Mesendoderm (in vitro differentiated cells): ENCODE results near the gene PRKRA.

Experiments
- DNase-seq: peaks from one replicate; pipeline ENCODE4 v3.0.0; 2013
- H2AK5ac ChIP-seq: 2 replicates; pipeline ENCODE4 v1.6.1; 2013; ENCODE audit warnings: low read length, inconsistent platforms
- H2BK120ac ChIP-seq: 2 replicates; pipeline ENCODE4 v1.6.1; 2013; ENCODE audit warnings: low read depth, mild to moderate bottlenecking, low read length, moderate library complexity, mixed read lengths
- H2BK15ac ChIP-seq: replicated peaks from 2 replicates; pipeline ENCODE4 v1.6.1; 2013; ENCODE audit warnings: low read depth, mild to moderate bottlenecking, moderate library complexity
- H2BK5ac ChIP-seq: 2 replicates; pipeline ENCODE4 v1.6.1; 2013; ENCODE audit warnings: low read length, inconsistent platforms
- H3K18ac ChIP-seq: 2 replicates; pipeline ENCODE4 v1.6.1; 2013; ENCODE audit warnings: mild to moderate bottlenecking, low read length, mixed read lengths
- H3K23ac ChIP-seq: one replicate; pipeline ENCODE4 v1.6.1; 2013; ENCODE audit warnings: low read length
- H3K27ac ChIP-seq: 2 replicates; pipeline ENCODE4 v1.5.1; 2013; ENCODE audit warnings: low read depth, mild to moderate bottlenecking, inconsistent platforms, low read length, moderate library complexity
- H3K27me3 ChIP-seq: 2 replicates; pipeline ENCODE4 v1.6.1; 2013; ENCODE audit warnings: low read length, control low read depth, mild to moderate bottlenecking, inconsistent platforms; ENCODE audit not compliant: insufficient read depth, poor library complexity
- H3K36me3 ChIP-seq: 2 replicates; pipeline ENCODE4 v1.6.1; 2013; ENCODE audit warnings: low read length, inconsistent platforms; ENCODE audit not compliant: control insufficient read depth, insufficient read depth
- H3K4ac ChIP-seq: one replicate; pipeline ENCODE4 v1.6.1; 2013; ENCODE audit warnings: low read depth, mild to moderate bottlenecking, low read length, moderate library complexity
- H3K4me1 ChIP-seq: 2 replicates; pipeline ENCODE4 v1.6.1; 2013; ENCODE audit warnings: low read depth, low read length, inconsistent platforms; ENCODE audit not compliant: control insufficient read depth
- H3K4me2 ChIP-seq: 2 replicates; pipeline ENCODE4 v1.6.1; 2013; ENCODE audit warnings: low read length
- H3K4me3 ChIP-seq: 2 replicates; pipeline ENCODE4 v1.5.1; 2013; ENCODE audit warnings: mild to moderate bottlenecking, low read length
- H3K56ac ChIP-seq: one replicate; pipeline ENCODE4 v1.6.1; 2013; ENCODE audit warnings: low read length
- H3K79me1 ChIP-seq: 2 replicates; pipeline ENCODE4 v1.6.1; 2013; ENCODE audit warnings: low read length, inconsistent platforms
- H3K79me2 ChIP-seq: 2 replicates; pipeline ENCODE4 v1.6.1; 2013; ENCODE audit warnings: mild to moderate bottlenecking, low read length; ENCODE audit not compliant: control insufficient read depth, insufficient read depth
- H3K9ac ChIP-seq: 2 replicates; pipeline ENCODE4 v1.6.1; 2013; ENCODE audit warnings: low read length, inconsistent platforms
- H4K5ac ChIP-seq: one replicate; pipeline ENCODE4 v1.6.1; 2013; ENCODE audit warnings: low read length
- H4K8ac ChIP-seq: one replicate; pipeline ENCODE4 v1.6.1; 2013; ENCODE audit warnings: low read depth, mild to moderate bottlenecking, control low read depth, low read length, moderate library complexity
- WGBS: extraction: QIAGEN DNeasy Blood & Tissue Kit; methylation state at CpG from one replicate; pipeline ENCODE4 v1.1.7; 2013; ENCODE audit warnings: low lambda C conversion rate, missing lambda C conversion rate; ENCODE audit not compliant: insufficient coverage; ENCODE audit errors: extremely low coverage; 5-methylcytosine and 5-hydroxymethylcytosine counted together

The PRKRA gene

DNA sequence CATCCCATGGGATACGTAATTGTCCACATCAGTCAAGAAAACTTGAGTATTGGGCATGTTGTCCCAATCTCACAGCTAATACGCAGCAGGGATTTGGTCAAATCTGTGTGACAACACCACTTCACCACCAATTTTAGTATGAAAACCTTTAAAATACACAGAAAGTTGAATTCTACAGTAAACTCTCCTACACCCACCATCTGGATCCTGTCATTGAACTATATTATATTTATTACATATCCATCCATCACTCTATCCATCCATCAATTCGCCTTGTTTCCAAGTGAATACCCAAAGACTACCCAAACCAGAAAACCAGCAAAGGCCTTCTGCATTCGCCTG is 28.3 kb upstream of the PRKRA start:
- no peak overlapping the region for H3K56ac ChIP-seq
- 100% methylated on average over 1 of the region's 4 CpGs for WGBS

DNA sequence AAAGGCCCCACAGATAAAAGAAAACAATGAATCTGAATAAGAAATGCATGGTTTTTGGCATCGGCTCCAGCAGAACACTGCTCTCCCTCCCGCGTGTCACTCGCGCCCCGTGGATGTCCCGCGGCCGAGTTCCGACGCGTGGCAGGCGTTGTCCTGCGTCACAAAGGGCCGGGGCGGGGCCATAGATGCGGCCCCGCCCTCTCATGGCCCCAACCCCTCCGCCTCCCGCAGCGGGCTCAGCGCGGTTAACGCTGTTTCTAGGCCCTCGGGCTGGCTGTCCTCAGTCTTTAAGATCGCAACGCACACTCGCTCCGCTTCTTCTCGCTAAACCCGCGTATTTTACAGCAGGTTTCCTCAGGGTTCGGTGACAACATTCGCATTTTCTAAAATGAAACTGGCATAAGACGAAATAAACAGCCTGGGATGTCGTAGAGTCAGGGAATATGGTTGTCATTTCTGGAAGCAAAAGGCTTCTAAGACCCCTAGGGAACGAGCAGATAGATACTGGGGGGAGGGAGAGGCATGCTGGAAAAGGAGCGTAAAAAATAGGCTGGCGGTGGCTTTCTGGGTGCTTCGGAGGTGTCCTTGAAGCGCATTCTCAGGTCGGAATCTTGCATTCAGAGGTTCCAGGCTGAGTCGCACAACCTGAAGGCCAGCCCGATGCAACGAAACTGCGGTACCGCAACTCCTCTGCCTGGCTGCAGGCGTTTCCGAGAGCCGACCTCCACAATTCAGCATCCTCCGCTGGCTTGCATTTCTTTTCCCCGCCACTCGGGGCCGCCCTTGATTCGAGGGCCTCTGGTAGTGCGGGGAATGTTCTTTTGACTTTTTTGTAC is 27.7 kb upstream of the PRKRA start, which contains the start of gene FKBP7:
FKBP7 (minus strand) TSS at position 162 of the 836 bp plus-strand sequence; CDS start at position 61, 101 bp downstream.
- Histone ChIP-seq H2BK5ac (peak within 1 kb of the TSS; percentile 54), H3K23ac (peak within 1 kb of the TSS; percentile 59), H3K27me3 (no peaks in the 10 kb centered on the region), H3K27ac (peak within 1 kb of the TSS; percentile 60), H3K4me3 (peak within 1 kb of the TSS; percentile 79), H2AK5ac (no peak within 1 kb of the TSS), H3K4me1 (no peaks in the 10 kb centered on the region), H2BK120ac (no peak within 1 kb of the TSS), H3K36me3 (no peaks in the 10 kb centered on the region), H3K56ac (peak within 1 kb of the TSS; percentile 97), H3K4ac (peak within 1 kb of the TSS; percentile 60), H2BK15ac (no peak within 1 kb of the TSS), H3K9ac (peak within 1 kb of the TSS; percentile 92), H3K79me1 (peaks cover 5% of the 10 kb centered on the region), H3K18ac (peak within 1 kb of the TSS; percentile 15), H4K5ac (no peak within 1 kb of the TSS), H3K4me2 (peak within 1 kb of the TSS; percentile 94), H3K79me2 (peaks cover 2% of the 10 kb centered on the region), H4K8ac (no peak within 1 kb of the TSS)
- DNase-seq: peak; percentile 89
- no CpG with 5 or more reads among the region's 56 CpGs for WGBS

More for the DNA sequence above, 28.3 kb upstream of the PRKRA start:
- H2AK5ac ChIP-seq: no peak overlapping the region
- H2BK5ac ChIP-seq: no peak overlapping the region
- no peaks in the 10 kb centered on the region for H3K4me1 ChIP-seq
- H3K9ac ChIP-seq: no peak overlapping the region
- no peak overlapping the region for H2BK120ac ChIP-seq
- no peak overlapping the region for H3K23ac ChIP-seq
- H3K27ac ChIP-seq: no peak overlapping the region
- no peak overlapping the region for H3K4me2 ChIP-seq
- peaks cover 2% of the 10 kb centered on the region for H3K79me2 ChIP-seq
- no peak overlapping the region for H4K8ac ChIP-seq
- no peak overlapping the region for H3K18ac ChIP-seq
- H3K27me3 ChIP-seq: no peaks in the 10 kb centered on the region
- no peak overlapping the region for H3K4ac ChIP-seq
- H3K4me3 ChIP-seq: no peak overlapping the region
- DNase-seq: peak; percentile 15
- peaks cover 5% of the 10 kb centered on the region for H3K79me1 ChIP-seq
- no peak overlapping the region for H4K5ac ChIP-seq
- H2BK15ac ChIP-seq: no peak overlapping the region
- H3K36me3 ChIP-seq: no peaks in the 10 kb centered on the region

DNA sequence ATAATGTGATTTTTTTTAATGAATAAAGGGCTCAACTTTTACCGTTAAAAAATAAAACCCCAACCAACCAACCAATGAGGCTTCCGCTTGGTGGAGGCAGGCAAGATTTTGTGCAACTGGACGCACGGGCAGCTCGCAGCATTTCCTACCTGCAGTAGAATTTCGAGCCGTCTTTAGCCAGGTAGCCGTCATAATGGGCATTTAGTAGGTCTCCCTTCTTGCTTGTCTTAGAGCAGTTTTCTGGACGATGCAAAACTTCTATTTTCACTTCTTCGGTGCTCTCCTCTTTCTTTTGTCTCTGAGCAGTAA is 27.1 kb upstream of the PRKRA start:
- H3K4ac ChIP-seq: peak overlapping the region; percentile 60
- H3K4me2 ChIP-seq: peak overlapping the region; percentile 78
- no peak for DNase-seq
- H4K8ac ChIP-seq: no peak overlapping the region
- H2BK15ac ChIP-seq: no peak overlapping the region
- no CpG with 5 or more reads among the region's 10 CpGs for WGBS
- peak overlapping the region; percentile 92 for H3K9ac ChIP-seq
- peaks cover 2% of the 10 kb centered on the region for H3K79me2 ChIP-seq
- no peaks in the 10 kb centered on the region for H3K4me1 ChIP-seq
- no peak overlapping the region for H3K18ac ChIP-seq
- no peak overlapping the region for H2BK120ac ChIP-seq
- no peak overlapping the region for H2AK5ac ChIP-seq
- no peak overlapping the region for H3K23ac ChIP-seq
- no peak overlapping the region for H3K27ac ChIP-seq
- H2BK5ac ChIP-seq: no peak overlapping the region
- peaks cover 5% of the 10 kb centered on the region for H3K79me1 ChIP-seq
- H4K5ac ChIP-seq: no peak overlapping the region
- no peaks in the 10 kb centered on the region for H3K36me3 ChIP-seq
- H3K27me3 ChIP-seq: no peaks in the 10 kb centered on the region
- H3K56ac ChIP-seq: peak overlapping the region; percentile 86
- peak overlapping the region; percentile 79 for H3K4me3 ChIP-seq

DNA sequence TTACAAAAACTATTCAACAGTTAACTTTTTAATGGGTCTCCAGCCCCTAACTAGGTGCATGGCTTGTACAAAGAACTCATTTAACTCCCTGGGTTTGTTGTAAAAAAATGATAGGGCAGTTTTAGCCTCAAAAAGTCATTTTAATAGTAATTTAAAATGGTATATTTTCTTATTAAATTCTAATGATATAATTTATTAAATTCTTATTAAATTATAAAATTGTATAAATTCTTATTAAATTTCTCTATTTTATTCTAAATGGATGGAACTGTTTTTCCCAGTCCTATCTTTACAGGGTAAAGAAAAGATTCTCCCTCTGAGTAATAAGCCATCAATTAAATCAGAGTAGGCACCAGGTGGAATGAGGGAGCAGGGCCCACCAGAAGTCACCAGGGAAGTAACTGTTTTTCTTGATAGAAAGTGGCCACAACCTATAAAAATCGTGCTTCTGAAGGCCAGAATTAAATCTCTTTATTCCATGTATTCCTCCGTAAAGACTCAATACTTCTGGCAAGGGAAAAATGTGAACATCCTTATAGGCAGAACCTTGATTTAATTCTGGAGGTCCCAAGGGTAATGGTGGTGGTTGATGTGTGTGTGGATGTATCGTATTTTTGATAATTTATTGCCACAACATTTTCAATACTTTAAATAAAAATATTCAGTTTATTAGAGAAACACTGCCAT is 26.6 kb upstream of the PRKRA start:
- H3K4me1 ChIP-seq: no peaks in the 10 kb centered on the region
- no peak for DNase-seq
- H3K36me3 ChIP-seq: no peaks in the 10 kb centered on the region
- H3K56ac ChIP-seq: no peak overlapping the region
- H4K5ac ChIP-seq: no peak overlapping the region
- no peak overlapping the region for H3K9ac ChIP-seq
- no peak overlapping the region for H2AK5ac ChIP-seq
- H3K79me1 ChIP-seq: peaks cover 5% of the 10 kb centered on the region
- H3K23ac ChIP-seq: no peak overlapping the region
- no peak overlapping the region for H3K27ac ChIP-seq
- H4K8ac ChIP-seq: no peak overlapping the region
- H3K4ac ChIP-seq: no peak overlapping the region
- H3K79me2 ChIP-seq: peaks cover 2% of the 10 kb centered on the region
- WGBS: no CpG with 5 or more reads among the region's 3 CpGs
- H3K4me2 ChIP-seq: peak overlapping the region; percentile 8
- H2BK15ac ChIP-seq: no peak overlapping the region
- no peak overlapping the region for H3K4me3 ChIP-seq
- H2BK5ac ChIP-seq: no peak overlapping the region
- H3K18ac ChIP-seq: no peak overlapping the region
- no peak overlapping the region for H2BK120ac ChIP-seq
- H3K27me3 ChIP-seq: no peaks in the 10 kb centered on the region

DNA sequence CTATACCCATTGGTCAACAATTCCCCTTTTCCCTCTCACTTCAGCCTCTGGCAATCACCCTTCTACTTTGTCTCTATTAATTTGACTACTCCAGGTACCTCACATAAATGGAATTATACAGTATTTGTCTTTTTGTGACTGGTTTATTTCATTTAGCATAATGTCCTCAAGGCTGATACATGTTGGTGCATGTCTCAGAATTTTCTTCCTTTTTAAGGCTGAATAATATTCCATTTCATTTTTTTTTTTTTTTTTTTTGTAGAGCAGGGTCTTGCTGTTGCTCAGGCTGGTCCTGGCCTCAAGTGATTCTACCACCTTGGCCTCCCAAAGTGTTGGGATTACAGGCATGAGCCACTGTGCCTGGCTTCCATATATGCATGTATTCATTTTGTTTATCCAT is 25.5 kb upstream of the PRKRA start:
- no peak overlapping the region for H3K9ac ChIP-seq
- H2BK15ac ChIP-seq: no peak overlapping the region
- H3K4ac ChIP-seq: no peak overlapping the region
- H2AK5ac ChIP-seq: no peak overlapping the region
- H3K79me1 ChIP-seq: peaks cover 2% of the 10 kb centered on the region
- H3K23ac ChIP-seq: no peak overlapping the region
- no peak overlapping the region for H4K8ac ChIP-seq
- H3K56ac ChIP-seq: no peak overlapping the region
- no peaks in the 10 kb centered on the region for H3K27me3 ChIP-seq
- DNase-seq: no peak
- no peak overlapping the region for H2BK120ac ChIP-seq
- no peaks in the 10 kb centered on the region for H3K36me3 ChIP-seq
- no peak overlapping the region for H3K27ac ChIP-seq
- no peak overlapping the region for H3K4me2 ChIP-seq
- H2BK5ac ChIP-seq: no peak overlapping the region
- H3K79me2 ChIP-seq: peaks cover 2% of the 10 kb centered on the region
- no peak overlapping the region for H3K4me3 ChIP-seq
- no peak overlapping the region for H4K5ac ChIP-seq
- no peak overlapping the region for H3K18ac ChIP-seq
- H3K4me1 ChIP-seq: no peaks in the 10 kb centered on the region
